HG03520 (cell line): Measurements from ENCODE around the gene SULT6B1.
A peak's percentile ranks its signal among the peaks of the same experiment; 100 is the strongest.
"Not testable (repeated sequence)": the region's sequence is repeated elsewhere in the genome, so short reads cannot be mapped to it uniquely, and the experiment has no call there.

Source experiments
- ATAC-seq: cut with Tn5 transposase; IDR thresholded peaks from one replicate; pipeline ENCODE4 v1.9.1; 2021; ENCODE audit warnings: mild to moderate bottlenecking, moderate library complexity; ENCODE audit not compliant: unreplicated experiment

The SULT6B1 gene

GRCh38 chr2:37196320-37197195, 8.1 kb upstream of the SULT6B1 start, which contains the start of gene CEBPZOS:
TSS of gene CEBPZOS (plus strand) at chr2:37196496. CDS start at chr2:37199705, 3,209 bp downstream.
- peak; percentile 66 for ATAC-seq

- ATAC-seq: not testable (repeated sequence)
These were observed 7.4 kb upstream of the SULT6B1 start for GRCh38 chr2:37195862-37196319.

GRCh38 chr2:37192551-37192950, 4.1 kb upstream of the SULT6B1 start:
- no peak for ATAC-seq

GRCh38 chr2:37191747-37192146, 3.3 kb upstream of the SULT6B1 start:
- ATAC-seq: no peak

- ATAC-seq: no peak
These were observed 2.8 kb upstream of the SULT6B1 start for GRCh38 chr2:37191253-37191652.

GRCh38 chr2:37190290-37190689, 1.8 kb upstream of the SULT6B1 start:
- no peak for ATAC-seq

GRCh38 chr2:37189452-37190153, 1.1 kb upstream of the SULT6B1 start:
- ATAC-seq: no peak

- ATAC-seq: no peak
These were observed 6.5 kb downstream of the SULT6B1 start for GRCh38 chr2:37181726-37182684.

GRCh38 chr2:37180640-37181039, 7.8 kb downstream of the SULT6B1 start:
- ATAC-seq: no peak

GRCh38 chr2:37180006-37180639, 8.3 kb downstream of the SULT6B1 start:
- no peak for ATAC-seq

- ATAC-seq: no peak
These were observed 14.7 kb downstream of the SULT6B1 start for GRCh38 chr2:37173741-37174140.

- no peak for ATAC-seq
These were observed 16.9 kb downstream of the SULT6B1 start for GRCh38 chr2:37171624-37171950.

- no peak for ATAC-seq
These were observed 20.1 kb downstream of the SULT6B1 start for GRCh38 chr2:37168217-37168981.

- ATAC-seq: no peak
These were observed 20.8 kb downstream of the SULT6B1 start for GRCh38 chr2:37167636-37168180.

- ATAC-seq: no peak
These were observed 23.7 kb downstream of the SULT6B1 start for GRCh38 chr2:37164757-37165156.

- ATAC-seq: peak; percentile 90
These were observed 31.4 kb downstream of the SULT6B1 start, which contains the start of gene EIF2AK2 for GRCh38 chr2:37156857-37157714. TSS of gene EIF2AK2 (minus strand) at chr2:37156980. CDS start at chr2:37147806, 9,174 bp downstream.

GRCh38 chr2:37156071-37156856, 32.2 kb downstream of the SULT6B1 start:
- peak; percentile 15 for ATAC-seq

GRCh38 chr2:37154785-37155184, 33.7 kb downstream of the SULT6B1 start:
- no peak for ATAC-seq
